ENCODE data around the gene ALPK1. TPM values are rescaled to one million over a fixed set of nuclear protein-coding genes. Genes with fewer than 3 reads are reported as not detected.

Gene ALPK1
- total and polyA plus RNA-seq, 2 of the 8 experiments (the other 6 are each of a cell fraction or from before 2014, with no cell fraction given) = 0.08 to 0.43 TPM

DNA sequence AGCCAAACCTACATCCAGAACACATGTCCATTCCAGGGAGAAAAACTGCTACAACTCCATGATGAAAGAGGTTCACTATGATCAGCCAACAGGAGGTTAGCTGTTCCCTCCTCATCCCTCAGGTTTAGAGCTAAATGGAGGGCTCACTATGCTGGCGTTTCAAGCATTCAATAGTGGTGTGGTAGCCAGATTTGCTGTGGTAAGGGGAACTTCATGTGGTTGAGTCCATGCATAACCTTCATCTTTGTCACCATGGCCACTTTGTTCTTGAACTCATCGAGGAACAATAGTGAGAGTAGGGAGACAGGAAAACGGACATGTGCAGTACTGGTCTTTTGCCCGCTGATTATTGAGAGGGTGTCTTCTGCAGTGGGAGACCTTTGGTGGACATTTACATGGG lies 33.8 kb downstream of the ALPK1 start:
- H3K14ac ChIP-seq (ENCODE audit: insufficient read length) = no peak overlapping the region
- peaks cover 0 to 2% (median 0%) of the 10 kb centered on the region in 4 experiments; a peak in 1 of 7 replicates for H3K4me1 ChIP-seq (replicated peaks in 1 of 4; ENCODE audit: control insufficient read depth in 3 of 4, insufficient read depth in 4 of 4, low read length in 3 of 4)
- H3K79me1 ChIP-seq (ENCODE audit: low read depth, low read length) = no peaks in the 10 kb centered on the region
- 88% methylated on average over 4 of the region's 4 CpGs; no CpG with 5 or more reads in 1 of the 2 experiments for WGBS, 2 experiments (ENCODE audit: extremely low coverage in 1 of 2, insufficient coverage in 1 of 2, insufficient read length in 1 of 2, insufficient replicate concordance in 2 of 2, low coverage in 1 of 2, low lambda C conversion rate in 2 of 2, missing lambda C conversion rate in 1 of 2)
- H3K27ac ChIP-seq (ENCODE audit: low read depth, low read length) = no peak overlapping the region
- no peaks in the 10 kb centered on the region for H3K79me2 ChIP-seq (ENCODE audit: control insufficient read depth in 1 of 2, insufficient read depth in 2 of 2, low read length in 2 of 2)
- DNase-seq (ENCODE audit: low read depth in 1 of 2, low spot score in 2 of 2) (no peak), FAIRE-seq (no peak)
- no peak overlapping the region for H3K4me2 ChIP-seq (ENCODE audit: insufficient read depth in 1 of 2, low read depth in 2 of 2, low read length in 2 of 2)
- H3K18ac ChIP-seq (ENCODE audit: extremely low read depth, low read length) = no peak overlapping the region
- no peaks in the 10 kb centered on the region for H3K23me2 ChIP-seq (ENCODE audit: low read depth, low read length)
- H3K36me3 ChIP-seq (ENCODE audit: control insufficient read depth in 2 of 4, insufficient read depth in 4 of 4, low read length in 3 of 4) = no peaks in the 10 kb centered on the region
- no peak overlapping the region for H2BK120ac ChIP-seq (replicated peaks; ENCODE audit: low read depth, low read length)
- no peaks in the 10 kb centered on the region for H3K9me3 ChIP-seq (ENCODE audit: insufficient read depth in 2 of 2, low read depth in 1 of 2, low read length in 1 of 2)
- H3K9ac ChIP-seq (replicated peaks in 1 of 4; ENCODE audit: extremely low read depth in 1 of 4, low read depth in 3 of 4, low read length in 3 of 4) = no peak overlapping the region
- no peak overlapping the region for H4K91ac ChIP-seq (replicated peaks; ENCODE audit: insufficient read length, low read length)
- no peak overlapping the region for H2AK5ac ChIP-seq (ENCODE audit: low read depth, low read length)
- H3K27me3 ChIP-seq (replicated peaks in 1 of 4; ENCODE audit: control insufficient read depth in 3 of 4, extremely low read depth in 1 of 4, insufficient read depth in 3 of 4, low read length in 3 of 4) = no peaks in the 10 kb centered on the region; a peak in 2 of 7 replicates
- ChIA-PET POLR2A (ENCODE audit: partially characterized antibody) (no interaction called here), CTCF (ENCODE audit: partially characterized antibody) (interaction anchor here (0.6 to 6.4 kb wide), 11 partner anchors 9 to 274 kb away, joined by 3 to 133 read pairs (median 4); no protein-coding TSS in a partner anchor)
- no peak overlapping the region for H2BK12ac ChIP-seq (ENCODE audit: low read depth, low read length)
- H2BK5ac ChIP-seq (ENCODE audit: low read depth, low read length) = no peak overlapping the region
- no peak overlapping the region for H4K5ac ChIP-seq (ENCODE audit: insufficient read length, low read depth, low read length)
- H2BK20ac ChIP-seq (ENCODE audit: low read length) = no peak overlapping the region
- H2AFZ ChIP-seq (ENCODE audit: low read length) = no peak overlapping the region
- no peak overlapping the region for H2BK15ac ChIP-seq (ENCODE audit: low read length)
- H3K4me3 ChIP-seq (ENCODE audit: extremely low read depth in 1 of 4, insufficient read depth in 2 of 4, low read depth in 3 of 4, low read length in 4 of 4) = no peak overlapping the region
- no peaks in the 10 kb centered on the region for H4K20me1 ChIP-seq (replicated peaks in 1 of 2; ENCODE audit: control insufficient read depth in 1 of 2, insufficient read depth in 2 of 2, low read length in 2 of 2)
- H3K4ac ChIP-seq (replicated peaks; ENCODE audit: insufficient read length, low read depth, low read length) = no peak overlapping the region
- no peak overlapping the region for H3K23ac ChIP-seq (ENCODE audit: insufficient read length)
- TF ChIP-seq GABPA (IDR thresholded peaks at IDR 0.05; ENCODE audit: borderline replicate concordance, insufficient read depth, low read length) = no peak
- TF ChIP-seq CBX5 (IDR thresholded peaks at IDR 0.05; ENCODE audit: low read depth, low read length) = no peak
- no peak overlapping the region for H3K56ac ChIP-seq (replicated peaks; ENCODE audit: insufficient read length, low read depth, low read length)
- no peak overlapping the region for H4K8ac ChIP-seq (ENCODE audit: extremely low read depth, insufficient read depth, low read length)
